WTC11 (cell line): ENCODE data around the gene CHL1. TPM values are rescaled to one million over a fixed set of nuclear protein-coding genes. Genes with fewer than 3 reads are reported as not detected.

Experiments used
- ATAC-seq: fragments of 200-7000 bp; cut with Tn5 transposase; 2 replicates; pipeline ENCODE4 v1.10.0; 2021; ENCODE audit warnings: mild to moderate bottlenecking, moderate library complexity
- CTCF ChIA-PET: fragments of 300-600 bp; sonication (Branson Sonifier 250); formaldehyde crosslinking; loops from one replicate; lab custom pipeline; 2021; ENCODE audit warnings: antibody characterized with exemption; lab: Charles Lee
- POLR2A ChIA-PET: fragments of 350-600 bp; sonication (Branson Sonifier 250); formaldehyde crosslinking; loops from one replicate; lab custom pipeline; 2021; ENCODE audit warnings: antibody characterized with exemption; lab: Charles Lee
- DNase-seq: peaks from one replicate; pipeline ENCODE4 v3.0.0; 2021; ENCODE audit warnings: low spot score
- H3K27ac Mint-ChIP-seq: 2 replicates; pipeline ENCODE4 v1.8.0; 2021; ENCODE audit warnings: mixed read lengths
- H3K27me3 Mint-ChIP-seq: 2 replicates; pipeline ENCODE4 v1.8.0; 2021; ENCODE audit warnings: low read depth, mild to moderate bottlenecking, moderate library complexity, mixed read lengths
- H3K36me3 Mint-ChIP-seq: 2 replicates; pipeline ENCODE4 v1.8.0; 2021; ENCODE audit warnings: mixed read lengths
- H3K4me1 Mint-ChIP-seq: 2 replicates; pipeline ENCODE4 v1.8.0; 2022; ENCODE audit warnings: mixed read lengths
- H3K4me3 Mint-ChIP-seq: 2 replicates; pipeline ENCODE4 v1.8.0; 2021; ENCODE audit warnings: mild to moderate bottlenecking, moderate library complexity, mixed read lengths
- H3K9me3 Mint-ChIP-seq: 2 replicates; pipeline ENCODE4 v1.8.0; 2021; ENCODE audit warnings: mixed read lengths
- ATF2 ChIP-seq: sonication (generic); formaldehyde crosslinking; IDR thresholded peaks from 2 replicates; pipeline ENCODE4 v1.8.1; 2022; ENCODE audit warnings: low read depth, missing genetic modification reagents, borderline replicate concordance
- CBFB ChIP-seq: sonication (generic); formaldehyde crosslinking; IDR thresholded peaks from 2 replicates; pipeline ENCODE4 v1.8.1; 2022; ENCODE audit warnings: mild to moderate bottlenecking, low read depth, missing genetic modification reagents
- FOXP1 ChIP-seq: sonication (generic); formaldehyde crosslinking; IDR thresholded peaks from 2 replicates; pipeline ENCODE4 v1.8.0; 2022; ENCODE audit warnings: missing genetic modification reagents, mild to moderate bottlenecking, moderate library complexity, borderline replicate concordance
- FOXP4 ChIP-seq: sonication (generic); formaldehyde crosslinking; IDR thresholded peaks from 2 replicates; pipeline ENCODE4 v1.8.0; 2022; ENCODE audit warnings: mild to moderate bottlenecking, missing genetic modification reagents
- GTF2I ChIP-seq: fragments of 250-450 bp; sonication (Bioruptor Pico); conservative IDR thresholded peaks from 2 replicates; pipeline ENCODE4 v1.4.0; 2021; ENCODE audit warnings: mild to moderate bottlenecking
- HMGXB4 ChIP-seq: sonication (generic); formaldehyde crosslinking; IDR thresholded peaks from 2 replicates; pipeline ENCODE4 v1.8.1; 2023; ENCODE audit warnings: mild to moderate bottlenecking, moderate library complexity, missing genetic modification reagents
- MAX ChIP-seq: sonication (generic); formaldehyde crosslinking; IDR thresholded peaks from 2 replicates; pipeline ENCODE4 v1.8.0; 2022; ENCODE audit warnings: mild to moderate bottlenecking, missing genetic modification reagents
- NFE2L1 ChIP-seq: sonication (generic); formaldehyde crosslinking; IDR thresholded peaks from 2 replicates; pipeline ENCODE4 v1.8.1; 2023; ENCODE audit warnings: missing genetic modification reagents
- PRRX2 ChIP-seq: fragments of 250-450 bp; sonication (Bioruptor Pico); IDR thresholded peaks from 2 replicates; pipeline ENCODE4 v1.8.0; 2021; ENCODE audit warnings: mild to moderate bottlenecking
- SMAD3 ChIP-seq: sonication (generic); formaldehyde crosslinking; IDR thresholded peaks from 2 replicates; pipeline ENCODE4 v1.8.0; 2022; ENCODE audit warnings: missing genetic modification reagents, mild to moderate bottlenecking, borderline replicate concordance
- STAT6 ChIP-seq: sonication (generic); formaldehyde crosslinking; conservative IDR thresholded peaks from 2 replicates; pipeline ENCODE4 v1.8.1; 2023; ENCODE audit warnings: mild to moderate bottlenecking, low read depth, missing genetic modification reagents, moderate library complexity
- ZNF138 ChIP-seq: sonication (generic); formaldehyde crosslinking; conservative IDR thresholded peaks from 2 replicates; pipeline ENCODE4 v1.8.1; 2022; ENCODE audit warnings: mild to moderate bottlenecking, moderate library complexity, missing genetic modification reagents
- ZNF317 ChIP-seq: sonication (generic); formaldehyde crosslinking; IDR thresholded peaks from 2 replicates; pipeline ENCODE4 v1.8.1; 2023; ENCODE audit warnings: low read depth, mild to moderate bottlenecking, moderate library complexity, missing genetic modification reagents, borderline replicate concordance
- ZNF396 ChIP-seq: fragments of 250-450 bp; sonication (Bioruptor Pico); IDR thresholded peaks from 2 replicates; pipeline ENCODE4 v1.8.0; 2021; ENCODE audit warnings: mild to moderate bottlenecking, moderate library complexity, borderline replicate concordance
- ZNF425 ChIP-seq: fragments of 250-450 bp; sonication (Bioruptor Pico); conservative IDR thresholded peaks from 2 replicates; pipeline ENCODE4 v1.9.0; 2021; ENCODE audit warnings: mild to moderate bottlenecking
- ZNF512 ChIP-seq: sonication (generic); formaldehyde crosslinking; IDR thresholded peaks from 2 replicates; pipeline ENCODE4 v1.8.1; 2022; ENCODE audit warnings: missing genetic modification reagents, borderline replicate concordance
- total RNA-seq: library from RNA; stranded (reverse); gene quantifications from 3 replicates; pipeline ENCODE4 v1.2.3, GENCODE V29; 2021

Gene CHL1
- total RNA-seq, 1 experiment from 2014 or later, result not detected

GRCh38 chr3:200758-201325, 4.3 kb downstream of the CHL1 start (continued):
- no peak for TF ChIP-seq STAT6
- TF ChIP-seq, all 79 proteins: peak for 0

- DNase-seq (no peak), ATAC-seq (no peak)
- ChIA-PET CTCF (no interaction called here), POLR2A (no interaction called here)
- no peak overlapping the region for H3K4me3 Mint-ChIP-seq
- no peaks in the 10 kb centered on the region for H3K4me1 Mint-ChIP-seq
- H3K9me3 Mint-ChIP-seq, result peaks cover 81% of the 10 kb centered on the region
- no peak overlapping the region for H3K27ac Mint-ChIP-seq
- TF ChIP-seq MAX (CRISPR knock-in tag) (no peak), CBFB (CRISPR knock-in tag) (no peak), FOXP4 (CRISPR knock-in tag) (no peak)
- H3K27me3 Mint-ChIP-seq, result peaks cover 4% of the 10 kb centered on the region
- H3K36me3 Mint-ChIP-seq, result peaks cover 77% of the 10 kb centered on the region
Observed at GRCh38 chr3:204102-204501, 7.5 kb downstream of the CHL1 start.

- CTCF ChIA-PET, result no interaction called here
- H3K4me3 Mint-ChIP-seq, result no peak overlapping the region
- POLR2A ChIA-PET, result no interaction called here
- peaks cover 81% of the 10 kb centered on the region for H3K9me3 Mint-ChIP-seq
- peaks cover 73% of the 10 kb centered on the region for H3K36me3 Mint-ChIP-seq
- no peaks in the 10 kb centered on the region for H3K4me1 Mint-ChIP-seq
- H3K27ac Mint-ChIP-seq, result no peak overlapping the region
- peaks cover 14% of the 10 kb centered on the region for H3K27me3 Mint-ChIP-seq
- DNase-seq, result no peak
- no peak for ATAC-seq
- no peak for TF ChIP-seq HMGXB4
- no peak for TF ChIP-seq SMAD3 (CRISPR knock-in tag)
- TF ChIP-seq ATF2 (CRISPR knock-in tag), result no peak
- TF ChIP-seq ZNF138 (CRISPR knock-in tag), result no peak
- TF ChIP-seq ZNF425, result no peak
- no peak for TF ChIP-seq PRRX2 (CRISPR knock-in tag)
- no peak for TF ChIP-seq STAT6
- no peak for TF ChIP-seq NFE2L1
- no peak for TF ChIP-seq GTF2I (CRISPR knock-in tag)
- no peak for TF ChIP-seq ZNF512 (CRISPR knock-in tag)
- TF ChIP-seq ZNF396 (CRISPR knock-in tag), result no peak
- TF ChIP-seq CBFB (CRISPR knock-in tag), result no peak
- no peak for TF ChIP-seq FOXP1 (CRISPR knock-in tag)
- TF ChIP-seq ZNF317 (CRISPR knock-in tag), result no peak
Observed at GRCh38 chr3:207973-208372, 11.4 kb downstream of the CHL1 start.
